AG09309 (cell line): ENCODE measurements around the gene INSR.
A peak's percentile ranks its signal among the peaks of the same experiment; 100 is the strongest.
"Not testable (repeated sequence)": the region's sequence is repeated elsewhere in the genome, so short reads cannot be mapped to it uniquely, and the experiment has no call there.

ENCODE experiments used
- DNase-seq: peaks from one replicate; pipeline ENCODE4 v3.0.0-alpha.2; 2010; ENCODE audit warnings: low read depth
- H3K4me3 ChIP-seq: 2 replicates; pipeline ENCODE4 v1.5.1; 2011; ENCODE audit warnings: mild to moderate bottlenecking, low read depth, low read length, moderate library complexity; ENCODE audit not compliant: control insufficient read depth
- TF ChIP-seq, protein P1 (sequence below): IDR thresholded peaks from 2 replicates; pipeline ENCODE4 v1.5.1; 2011; ENCODE audit warnings: mild to moderate bottlenecking, low read depth, low read length, inconsistent platforms; ENCODE audit not compliant: insufficient read depth, control insufficient read depth; ENCODE audit errors: missing control alignments

The INSR gene

DNA sequence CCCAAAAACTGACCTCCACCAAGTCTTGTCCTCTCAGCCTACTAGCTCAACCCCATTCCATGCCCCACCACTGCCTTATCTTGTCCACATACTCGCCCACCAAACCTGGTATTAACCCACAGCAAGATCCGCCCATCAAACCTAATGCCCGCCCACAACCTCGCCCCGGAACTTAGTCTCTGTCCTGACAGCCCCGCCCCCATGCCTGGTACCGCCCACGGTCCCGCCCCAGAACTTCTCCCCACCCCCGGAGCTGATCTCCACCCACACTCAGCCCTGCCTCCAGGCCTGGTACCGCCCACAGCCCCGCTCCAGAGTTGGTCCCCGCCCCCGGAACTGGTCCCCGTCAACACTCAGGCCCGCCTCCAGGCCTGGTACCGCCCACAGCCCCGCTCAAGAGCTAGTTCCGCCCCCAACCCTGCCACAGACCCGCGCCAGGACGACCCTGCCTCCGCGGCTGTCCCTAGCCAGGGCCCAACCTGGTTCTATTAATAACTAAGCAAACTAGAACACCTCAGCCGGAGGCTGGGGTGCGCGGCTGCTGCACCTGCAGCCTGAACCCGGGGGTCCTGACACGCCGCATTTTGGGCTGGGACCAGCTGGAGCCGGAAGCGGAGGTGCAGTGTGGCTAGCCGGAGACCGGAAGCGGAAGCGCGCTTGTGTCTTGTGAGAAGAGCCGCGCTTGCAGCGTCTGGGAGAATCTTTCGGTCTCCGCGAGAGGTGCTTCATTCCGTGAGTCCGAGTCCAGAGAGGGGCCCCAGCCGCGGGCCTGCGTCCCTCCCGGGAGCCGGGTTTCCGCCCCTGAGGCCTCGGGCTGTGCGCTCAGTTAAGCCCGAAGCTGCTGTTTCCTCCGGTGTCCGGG is 224.9 kb downstream of the INSR start, which contains the start of gene ZNF557:
Gene ZNF557 (plus strand): TSS at position 662 of the 862 bp plus-strand sequence. CDS start 5,372 bp downstream, outside the sequence.
- TF ChIP-seq, protein P1, sequence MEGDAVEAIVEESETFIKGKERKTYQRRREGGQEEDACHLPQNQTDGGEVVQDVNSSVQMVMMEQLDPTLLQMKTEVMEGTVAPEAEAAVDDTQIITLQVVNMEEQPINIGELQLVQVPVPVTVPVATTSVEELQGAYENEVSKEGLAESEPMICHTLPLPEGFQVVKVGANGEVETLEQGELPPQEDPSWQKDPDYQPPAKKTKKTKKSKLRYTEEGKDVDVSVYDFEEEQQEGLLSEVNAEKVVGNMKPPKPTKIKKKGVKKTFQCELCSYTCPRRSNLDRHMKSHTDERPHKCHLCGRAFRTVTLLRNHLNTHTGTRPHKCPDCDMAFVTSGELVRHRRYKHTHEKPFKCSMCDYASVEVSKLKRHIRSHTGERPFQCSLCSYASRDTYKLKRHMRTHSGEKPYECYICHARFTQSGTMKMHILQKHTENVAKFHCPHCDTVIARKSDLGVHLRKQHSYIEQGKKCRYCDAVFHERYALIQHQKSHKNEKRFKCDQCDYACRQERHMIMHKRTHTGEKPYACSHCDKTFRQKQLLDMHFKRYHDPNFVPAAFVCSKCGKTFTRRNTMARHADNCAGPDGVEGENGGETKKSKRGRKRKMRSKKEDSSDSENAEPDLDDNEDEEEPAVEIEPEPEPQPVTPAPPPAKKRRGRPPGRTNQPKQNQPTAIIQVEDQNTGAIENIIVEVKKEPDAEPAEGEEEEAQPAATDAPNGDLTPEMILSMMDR, result no peak
- H3K4me3 ChIP-seq, result peak within 1 kb of the TSS; percentile 100

DNA sequence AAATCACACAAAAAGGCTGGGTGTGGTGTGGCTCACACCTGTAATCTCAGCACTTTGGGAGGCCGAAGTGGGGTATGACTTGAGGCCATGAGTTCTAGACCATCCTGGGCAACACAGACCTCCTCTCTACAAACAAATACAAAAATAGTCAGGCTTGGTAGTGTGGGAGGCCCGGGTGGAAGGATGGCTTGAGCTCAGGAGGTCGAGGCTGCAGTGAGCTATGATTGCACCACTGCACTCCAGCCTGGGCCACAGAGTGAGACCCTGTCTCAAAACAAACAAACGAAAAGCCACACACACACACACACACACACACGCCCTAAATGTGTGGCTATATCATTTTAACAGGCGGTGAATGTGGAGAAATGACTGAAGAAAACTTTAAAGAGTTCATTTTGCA is 225.6 kb downstream of the INSR start:
- TF ChIP-seq, protein P1, result no peak
- no peak for DNase-seq
- H3K4me3 ChIP-seq, result 0 out of 2 replicates have a peak overlapping the region, but pooled peaks have one; percentile 9

More for the DNA sequence above, 224.9 kb downstream of the INSR start, which contains the start of gene ZNF557:
- peak; percentile 82 for DNase-seq

DNA sequence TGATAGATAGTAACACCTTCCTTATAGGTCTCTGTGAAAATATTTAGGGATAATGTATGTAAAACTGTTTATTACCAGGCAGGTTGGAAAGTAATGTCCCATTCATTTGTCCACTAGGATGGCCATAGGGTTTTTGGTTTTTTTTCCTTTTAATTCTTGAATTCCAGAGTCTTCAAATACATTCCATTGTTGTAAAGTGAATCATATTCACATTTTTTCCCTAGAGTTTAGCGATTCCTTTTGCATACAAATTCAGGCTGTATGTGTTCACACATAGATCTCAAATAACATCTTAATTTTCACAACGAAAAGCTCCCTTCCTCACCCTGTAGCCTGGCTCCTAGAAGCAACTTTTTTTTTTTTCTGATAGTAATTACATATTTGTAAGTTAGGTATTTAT is 226.5 kb downstream of the INSR start:
- DNase-seq, result peak; percentile 18
- no peak overlapping the region for H3K4me3 ChIP-seq
- TF ChIP-seq, protein P1, result no peak

DNA sequence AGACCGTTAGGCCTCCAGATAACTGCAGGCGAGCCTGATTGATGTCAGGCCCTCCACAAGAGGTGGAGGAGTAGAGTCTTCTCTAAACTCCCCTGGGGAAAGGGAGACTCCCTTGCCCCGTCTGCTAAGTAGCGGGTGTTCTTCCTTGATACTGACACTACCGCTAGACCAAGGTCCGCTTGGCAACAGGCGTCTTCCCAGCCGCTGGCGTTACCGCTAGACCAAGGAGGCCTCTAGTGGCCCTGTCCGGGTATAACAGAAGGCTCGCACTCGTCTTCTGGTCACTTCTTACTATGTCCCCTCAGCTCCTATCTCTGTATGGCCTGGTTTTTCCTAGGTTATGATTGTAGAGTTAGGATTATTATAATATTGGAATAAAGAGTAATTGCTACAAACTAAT is 227.1 kb downstream of the INSR start:
- TF ChIP-seq, protein P1, result peak; percentile 29
- DNase-seq, H3K4me3 ChIP-seq: not testable (repeated sequence)

DNA sequence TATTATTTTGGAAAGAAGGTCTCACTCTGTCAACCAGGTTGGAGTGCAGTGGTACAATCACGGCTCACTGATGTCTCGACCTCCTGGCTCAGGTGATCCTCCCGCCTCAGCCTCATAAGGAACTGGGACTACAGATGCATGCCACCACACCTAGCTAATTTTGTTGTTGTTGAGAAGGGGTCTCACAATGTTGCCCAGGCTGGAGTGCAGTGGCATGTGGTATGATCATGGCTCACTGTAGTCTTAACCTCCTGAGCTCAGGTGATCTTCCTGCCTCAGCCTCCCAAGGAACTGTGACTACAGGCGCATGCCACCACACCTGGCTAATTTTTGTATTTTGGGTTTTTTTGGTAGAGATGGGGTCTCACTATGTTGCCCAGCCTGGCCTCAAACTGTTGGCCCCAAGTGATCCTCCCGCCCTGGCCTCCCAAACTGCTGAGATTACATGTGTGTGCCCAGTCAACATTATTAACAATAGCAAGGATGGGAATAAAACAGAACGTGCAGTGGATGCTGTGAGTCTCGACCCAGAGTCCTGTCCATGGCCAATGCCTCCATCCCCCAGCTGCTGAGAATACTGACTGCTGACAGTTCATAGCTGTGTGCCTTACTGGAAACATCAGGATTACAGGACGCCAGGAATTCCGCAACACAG is 230.3 kb downstream of the INSR start:
- no peak for DNase-seq

DNA sequence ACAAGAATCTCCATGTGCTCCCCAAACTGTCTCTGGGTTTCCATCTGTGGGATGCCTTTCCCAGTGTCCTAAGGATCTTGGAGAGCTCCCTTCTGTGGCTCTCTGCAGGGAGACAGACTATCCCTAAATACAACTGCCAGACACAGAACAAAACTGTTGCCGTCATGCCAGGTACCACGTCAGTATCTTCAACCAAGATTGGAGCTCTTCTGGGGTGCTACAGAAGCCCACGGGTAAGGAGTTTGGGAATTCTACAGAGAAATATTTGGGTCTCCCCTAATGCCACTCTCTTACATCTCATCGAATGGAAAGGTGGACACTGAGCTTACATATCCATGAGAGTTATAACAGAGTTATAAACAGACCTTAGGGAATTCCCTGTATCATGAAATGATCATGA is 230.9 kb downstream of the INSR start:
- H3K4me3 ChIP-seq, result no peak overlapping the region
- TF ChIP-seq, protein P1, result no peak
- no peak for DNase-seq

More for the DNA sequence above, 230.3 kb downstream of the INSR start:
- H3K4me3 ChIP-seq, result no peak overlapping the region
- TF ChIP-seq, protein P1, result no peak
